ENCODE data around the gene MYOG.

Gene MYOG

DNA sequence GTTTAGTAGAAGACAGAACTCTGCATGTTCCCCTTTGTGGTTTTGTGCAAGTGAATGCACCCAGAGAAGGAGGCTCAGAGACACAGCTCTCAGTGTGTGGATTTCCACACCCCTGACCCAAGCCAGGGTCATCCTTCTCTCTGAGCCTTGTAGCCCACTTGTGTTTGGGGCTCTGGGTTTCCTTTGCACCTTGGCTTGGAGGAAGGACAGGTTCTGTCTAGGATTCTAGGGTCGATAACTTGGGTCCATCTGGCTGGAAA is 27.2 kb downstream of the MYOG start:
- no peaks in the 10 kb centered on the region for H3K27me3 ChIP-seq (ENCODE audit: insufficient read depth, low read depth)
- H3K79me2 ChIP-seq (ENCODE audit: insufficient read depth, low read depth) = no peaks in the 10 kb centered on the region
- H3K27ac ChIP-seq = no peak overlapping the region
- H3K9ac ChIP-seq = no peak overlapping the region
- no peak overlapping the region for H3K4me2 ChIP-seq
- no peaks in the 10 kb centered on the region for H4K20me1 ChIP-seq (ENCODE audit: insufficient read depth)
- TF ChIP-seq, protein P1, sequence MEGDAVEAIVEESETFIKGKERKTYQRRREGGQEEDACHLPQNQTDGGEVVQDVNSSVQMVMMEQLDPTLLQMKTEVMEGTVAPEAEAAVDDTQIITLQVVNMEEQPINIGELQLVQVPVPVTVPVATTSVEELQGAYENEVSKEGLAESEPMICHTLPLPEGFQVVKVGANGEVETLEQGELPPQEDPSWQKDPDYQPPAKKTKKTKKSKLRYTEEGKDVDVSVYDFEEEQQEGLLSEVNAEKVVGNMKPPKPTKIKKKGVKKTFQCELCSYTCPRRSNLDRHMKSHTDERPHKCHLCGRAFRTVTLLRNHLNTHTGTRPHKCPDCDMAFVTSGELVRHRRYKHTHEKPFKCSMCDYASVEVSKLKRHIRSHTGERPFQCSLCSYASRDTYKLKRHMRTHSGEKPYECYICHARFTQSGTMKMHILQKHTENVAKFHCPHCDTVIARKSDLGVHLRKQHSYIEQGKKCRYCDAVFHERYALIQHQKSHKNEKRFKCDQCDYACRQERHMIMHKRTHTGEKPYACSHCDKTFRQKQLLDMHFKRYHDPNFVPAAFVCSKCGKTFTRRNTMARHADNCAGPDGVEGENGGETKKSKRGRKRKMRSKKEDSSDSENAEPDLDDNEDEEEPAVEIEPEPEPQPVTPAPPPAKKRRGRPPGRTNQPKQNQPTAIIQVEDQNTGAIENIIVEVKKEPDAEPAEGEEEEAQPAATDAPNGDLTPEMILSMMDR (conservative IDR thresholded peaks at IDR 0.05; ENCODE audit: low read depth, low read length) = no peak
- no peaks in the 10 kb centered on the region for H3K4me1 ChIP-seq (ENCODE audit: low read depth, poor library complexity, severe bottlenecking)
- no peaks in the 10 kb centered on the region for H3K36me3 ChIP-seq (ENCODE audit: insufficient read depth)
- no peak overlapping the region for H3K4me3 ChIP-seq (IDR thresholded peaks at IDR 0.05; ENCODE audit: insufficient read depth, low read depth, low read length)
- H2AFZ ChIP-seq (ENCODE audit: low read depth) = no peak overlapping the region

DNA sequence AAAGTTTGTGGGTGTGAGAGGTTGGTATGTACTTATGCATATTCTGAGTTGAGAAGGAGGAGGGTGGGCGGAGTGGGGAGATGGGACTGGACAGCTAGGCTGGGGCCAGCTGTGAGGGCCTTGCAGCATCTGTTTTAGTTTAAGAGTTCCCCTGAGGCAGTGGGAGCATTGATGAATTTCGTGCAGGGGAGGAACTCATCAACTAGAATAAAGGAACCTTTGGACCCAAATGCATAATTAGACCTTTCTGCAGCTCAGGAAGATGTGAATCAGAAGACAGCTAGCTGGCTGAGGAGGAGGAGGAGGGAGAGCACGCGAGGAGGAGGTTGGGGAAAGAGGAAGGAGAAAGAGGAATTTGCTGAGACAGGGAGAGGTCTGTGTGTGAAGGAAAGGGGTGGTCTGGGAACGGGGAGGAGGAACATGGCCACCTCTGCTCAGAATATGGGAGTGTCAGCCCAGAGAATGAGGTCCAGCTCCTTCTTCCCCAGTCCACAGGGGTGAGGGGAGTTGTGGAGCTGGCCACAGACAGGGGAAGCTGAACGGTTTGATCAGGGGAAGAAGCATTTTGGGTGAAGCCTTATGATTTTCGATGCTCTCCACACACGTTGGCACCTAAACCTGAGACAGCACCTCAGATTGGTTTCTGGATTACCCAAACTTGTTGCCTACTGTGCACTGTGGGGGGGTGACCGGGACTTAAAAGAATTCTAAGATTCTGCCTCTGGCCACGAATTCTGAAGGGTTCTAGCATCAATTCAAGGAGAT is 27.7 kb downstream of the MYOG start:
- no peak overlapping the region for H3K9ac ChIP-seq
- H3K4me2 ChIP-seq = no peak overlapping the region
- TF ChIP-seq, protein P1 (conservative IDR thresholded peaks at IDR 0.05; ENCODE audit: low read depth, low read length) = no peak
- H4K20me1 ChIP-seq (ENCODE audit: insufficient read depth) = no peaks in the 10 kb centered on the region
- H3K27me3 ChIP-seq (ENCODE audit: insufficient read depth, low read depth) = no peaks in the 10 kb centered on the region
- no peak overlapping the region for H3K27ac ChIP-seq
- H3K79me2 ChIP-seq (ENCODE audit: insufficient read depth, low read depth) = no peaks in the 10 kb centered on the region
- H3K36me3 ChIP-seq (ENCODE audit: insufficient read depth) = no peaks in the 10 kb centered on the region
- no peaks in the 10 kb centered on the region for H3K4me1 ChIP-seq (ENCODE audit: low read depth, poor library complexity, severe bottlenecking)
- no peak overlapping the region for H3K4me3 ChIP-seq (IDR thresholded peaks at IDR 0.05; ENCODE audit: insufficient read depth, low read depth, low read length)
- H2AFZ ChIP-seq (ENCODE audit: low read depth) = no peak overlapping the region

DNA sequence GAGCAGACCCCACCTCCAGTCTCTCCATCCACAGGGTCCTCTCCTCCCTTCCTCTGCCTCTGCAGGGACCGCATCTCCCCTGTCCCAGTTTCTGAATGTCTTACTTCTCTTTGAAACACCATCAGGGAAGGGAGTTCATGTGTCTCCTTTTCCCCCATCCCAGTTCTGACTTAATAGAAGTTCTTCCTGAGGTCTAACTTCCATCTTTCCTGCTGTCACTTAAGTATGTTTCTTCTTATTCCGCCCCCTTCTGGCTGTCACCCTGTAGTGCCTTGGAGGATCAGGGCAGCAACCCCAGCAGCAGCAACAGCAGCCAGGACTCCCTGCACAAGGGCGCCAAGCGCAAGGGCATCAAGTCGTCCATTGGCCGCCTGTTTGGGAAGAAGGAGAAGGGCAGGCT is 29.3 kb downstream of the MYOG start:
- Histone ChIP-seq H3K9ac (no peak overlapping the region), H3K79me2 (ENCODE audit: insufficient read depth, low read depth) (no peaks in the 10 kb centered on the region), H2AFZ (ENCODE audit: low read depth) (no peak overlapping the region), H3K36me3 (ENCODE audit: insufficient read depth) (no peaks in the 10 kb centered on the region), H3K27me3 (ENCODE audit: insufficient read depth, low read depth) (no peaks in the 10 kb centered on the region), H4K20me1 (ENCODE audit: insufficient read depth) (no peaks in the 10 kb centered on the region), H3K27ac (no peak overlapping the region), H3K4me3 (IDR thresholded peaks at IDR 0.05; ENCODE audit: insufficient read depth, low read depth, low read length) (no peak overlapping the region), H3K4me2 (no peak overlapping the region), H3K4me1 (ENCODE audit: low read depth, poor library complexity, severe bottlenecking) (no peaks in the 10 kb centered on the region)
- TF ChIP-seq, protein P1 (conservative IDR thresholded peaks at IDR 0.05; ENCODE audit: low read depth, low read length) = peak; percentile 44; the same call in 1 of the 2 replicates

DNA sequence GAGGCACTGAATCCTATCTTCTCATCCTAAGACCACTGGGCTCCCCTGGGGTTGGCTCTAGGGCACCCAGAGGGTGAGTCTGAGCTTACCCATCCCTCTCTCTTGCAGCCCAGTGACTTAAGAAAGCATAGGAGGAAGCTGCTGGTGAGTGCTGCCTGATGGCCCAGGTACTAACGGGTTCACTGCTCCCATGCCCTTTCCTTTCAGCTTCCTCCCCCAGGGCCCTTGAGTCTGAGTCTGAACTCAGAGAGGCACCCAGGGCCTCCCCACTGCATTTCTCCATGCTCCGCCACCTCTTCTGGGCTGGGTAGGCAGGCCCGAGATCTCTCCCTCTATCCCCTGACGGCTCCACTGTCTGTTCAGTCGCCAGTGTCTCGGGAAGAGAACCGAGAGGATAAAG is 29.8 kb downstream of the MYOG start:
- H3K4me3 ChIP-seq (IDR thresholded peaks at IDR 0.05; ENCODE audit: insufficient read depth, low read depth, low read length) = no peak overlapping the region
- H4K20me1 ChIP-seq (ENCODE audit: insufficient read depth) = no peaks in the 10 kb centered on the region
- H3K36me3 ChIP-seq (ENCODE audit: insufficient read depth) = no peaks in the 10 kb centered on the region
- no peak overlapping the region for H2AFZ ChIP-seq (ENCODE audit: low read depth)
- H3K4me2 ChIP-seq = no peak overlapping the region
- no peak overlapping the region for H3K27ac ChIP-seq
- no peak overlapping the region for H3K9ac ChIP-seq
- no peaks in the 10 kb centered on the region for H3K27me3 ChIP-seq (ENCODE audit: insufficient read depth, low read depth)
- TF ChIP-seq, protein P1 (conservative IDR thresholded peaks at IDR 0.05; ENCODE audit: low read depth, low read length) = no peak
- no peaks in the 10 kb centered on the region for H3K4me1 ChIP-seq (ENCODE audit: low read depth, poor library complexity, severe bottlenecking)
- no peaks in the 10 kb centered on the region for H3K79me2 ChIP-seq (ENCODE audit: insufficient read depth, low read depth)
